MM.1S (cell line): Measurements from ENCODE around the gene MRPL19.

ENCODE experiments used
- DNase-seq: peaks from one replicate; pipeline ENCODE4 v3.0.0-alpha.2; 2015
- H2AFZ ChIP-seq: fragments of 300-600 bp; sonication (generic); 2 replicates; pipeline ENCODE4 v1.6.0; 2016; ENCODE audit warnings: antibody characterized with exemption, low read length
- H3F3A ChIP-seq: fragments of 300-600 bp; sonication (generic); 2 replicates; pipeline ENCODE4 v1.6.1; 2016; ENCODE audit warnings: mild to moderate bottlenecking, antibody characterized with exemption, low read length, moderate library complexity, mixed read lengths; ENCODE audit not compliant: insufficient read depth
- H3K27ac ChIP-seq: fragments of 300-600 bp; sonication (generic); 2 replicates; pipeline ENCODE4 v1.5.1; 2016; ENCODE audit warnings: mild to moderate bottlenecking, low read length
- H3K27me3 ChIP-seq: fragments of 300-600 bp; sonication (generic); replicated peaks from 2 replicates; pipeline ENCODE4 v1.6.0; 2016; ENCODE audit warnings: low read length; ENCODE audit not compliant: insufficient read depth
- H3K36me3 ChIP-seq: fragments of 300-600 bp; sonication (generic); replicated peaks from 2 replicates; pipeline ENCODE4 v1.6.1; 2016; ENCODE audit warnings: mild to moderate bottlenecking, low read length, mixed read lengths; ENCODE audit not compliant: insufficient read depth
- H3K4me1 ChIP-seq: fragments of 300-600 bp; sonication (generic); 2 replicates; pipeline ENCODE4 v1.6.1; 2016; ENCODE audit warnings: low read length, mixed read lengths
- H3K4me2 ChIP-seq: fragments of 300-600 bp; sonication (generic); 2 replicates; pipeline ENCODE4 v1.6.0; 2016; ENCODE audit warnings: low read depth, low read length
- H3K4me3 ChIP-seq: fragments of 300-600 bp; sonication (generic); 2 replicates; pipeline ENCODE4 v1.5.1; 2016; ENCODE audit warnings: low read length, mixed read lengths
- H3K79me2 ChIP-seq: fragments of 300-600 bp; sonication (generic); 2 replicates; pipeline ENCODE4 v1.6.1; 2016; ENCODE audit warnings: mixed run types, low read length, mixed read lengths
- H3K9ac ChIP-seq: fragments of 300-600 bp; sonication (generic); 2 replicates; pipeline ENCODE4 v1.6.1; 2016; ENCODE audit warnings: low read length, mixed read lengths
- H3K9me2 ChIP-seq: fragments of 300-600 bp; sonication (generic); replicated peaks from 2 replicates; pipeline ENCODE4 v1.6.1; 2016; ENCODE audit warnings: mild to moderate bottlenecking, low read length, mixed read lengths; ENCODE audit not compliant: insufficient read depth
- H3K9me3 ChIP-seq: fragments of 300-600 bp; sonication (generic); replicated peaks from 2 replicates; pipeline ENCODE4 v1.6.1; 2016; ENCODE audit warnings: mild to moderate bottlenecking, low read length, mixed read lengths; ENCODE audit not compliant: insufficient read depth
- H4K20me1 ChIP-seq: fragments of 300-600 bp; sonication (generic); 2 replicates; pipeline ENCODE4 v1.6.1; 2016; ENCODE audit warnings: mild to moderate bottlenecking, low read length, moderate library complexity, mixed read lengths; ENCODE audit not compliant: insufficient read depth
- CTCF ChIP-seq: fragments of 300-600 bp; sonication (generic); IDR thresholded peaks from 2 replicates; pipeline ENCODE4 v1.5.1; 2016; ENCODE audit warnings: antibody characterized with exemption, low read length, mixed read lengths
- EZH2 ChIP-seq: fragments of 300-600 bp; sonication (generic); optimal IDR thresholded peaks from 2 replicates; pipeline ENCODE3; 2017; ENCODE audit warnings: low read depth, mild to moderate bottlenecking, antibody characterized with exemption, low read length, mixed read lengths
- EZH2phosphoT487 ChIP-seq: fragments of 300-600 bp; sonication (generic); IDR thresholded peaks from 2 replicates; pipeline ENCODE4 v1.6.1; 2018; ENCODE audit warnings: antibody characterized with exemption, low read length

Gene MRPL19

GRCh38 chr2:75606761-75607399 is 39.7 kb upstream of the MRPL19 start:
- H3K4me2 ChIP-seq: no peak overlapping the region
- TF ChIP-seq EZH2 (no peak), EZH2phosphoT487 (no peak), CTCF (no peak)
- H3K9me2 ChIP-seq: no peaks in the 10 kb centered on the region
- no peak overlapping the region for H2AFZ ChIP-seq
- H3K27me3 ChIP-seq: no peaks in the 10 kb centered on the region
- H3K36me3 ChIP-seq: no peaks in the 10 kb centered on the region
- H3K27ac ChIP-seq: no peak overlapping the region
- H3K79me2 ChIP-seq: no peaks in the 10 kb centered on the region
- H3K9me3 ChIP-seq: no peaks in the 10 kb centered on the region
- no peak overlapping the region for H3K9ac ChIP-seq
- no peaks in the 10 kb centered on the region for H3F3A ChIP-seq
- no peaks in the 10 kb centered on the region for H3K4me1 ChIP-seq
- H3K4me3 ChIP-seq: no peak overlapping the region
- H4K20me1 ChIP-seq: no peaks in the 10 kb centered on the region
- no peak for DNase-seq

- no peaks in the 10 kb centered on the region for H3K36me3 ChIP-seq
- H3F3A ChIP-seq: no peaks in the 10 kb centered on the region
- H3K4me1 ChIP-seq: no peaks in the 10 kb centered on the region
- no peaks in the 10 kb centered on the region for H3K79me2 ChIP-seq
- H3K27ac ChIP-seq: no peak overlapping the region
- H3K9me3 ChIP-seq: no peaks in the 10 kb centered on the region
- H3K9ac ChIP-seq: no peak overlapping the region
- TF ChIP-seq EZH2phosphoT487: no peak
- DNase-seq: no peak
- H3K4me2 ChIP-seq: no peak overlapping the region
- no peaks in the 10 kb centered on the region for H4K20me1 ChIP-seq
- no peak overlapping the region for H3K4me3 ChIP-seq
- no peaks in the 10 kb centered on the region for H3K9me2 ChIP-seq
- H2AFZ ChIP-seq: no peak overlapping the region
- no peaks in the 10 kb centered on the region for H3K27me3 ChIP-seq
These were observed 39.2 kb upstream of the MRPL19 start for GRCh38 chr2:75607400-75607798.

- H3K4me3 ChIP-seq: no peak overlapping the region
- H4K20me1 ChIP-seq: no peaks in the 10 kb centered on the region
- no peak for DNase-seq
- H3K9me2 ChIP-seq: no peaks in the 10 kb centered on the region
- no peak for TF ChIP-seq CTCF
- TF ChIP-seq EZH2: no peak
- no peak for TF ChIP-seq EZH2phosphoT487
- no peaks in the 10 kb centered on the region for H3F3A ChIP-seq
- H2AFZ ChIP-seq: no peak overlapping the region
- H3K27ac ChIP-seq: no peak overlapping the region
- H3K27me3 ChIP-seq: no peaks in the 10 kb centered on the region
- H3K4me1 ChIP-seq: no peaks in the 10 kb centered on the region
- H3K4me2 ChIP-seq: no peak overlapping the region
- no peak overlapping the region for H3K9ac ChIP-seq
- no peaks in the 10 kb centered on the region for H3K9me3 ChIP-seq
- H3K79me2 ChIP-seq: no peaks in the 10 kb centered on the region
- no peaks in the 10 kb centered on the region for H3K36me3 ChIP-seq
These were observed 38.4 kb upstream of the MRPL19 start for GRCh38 chr2:75607988-75608683.
